Mucosa of stomach (tissue), 1 donor: ENCODE measurements around the gene CCR2.

Experiments used
- H3K27me3 ChIP-seq: one replicate; pipeline ENCODE4 v1.7.0; 2013; ENCODE audit warnings: mild to moderate bottlenecking, low read length; ENCODE audit not compliant: control insufficient read depth, insufficient read depth
- H3K36me3 ChIP-seq: one replicate; pipeline ENCODE4 v1.7.0; 2013; ENCODE audit warnings: low read length; ENCODE audit not compliant: control insufficient read depth, insufficient read depth
- H3K4me1 ChIP-seq: one replicate; pipeline ENCODE4 v1.7.0; 2013; ENCODE audit warnings: mild to moderate bottlenecking, low read length; ENCODE audit not compliant: control insufficient read depth, insufficient read depth
- H3K4me3 ChIP-seq: one replicate; pipeline ENCODE4 v1.7.0; 2013; ENCODE audit warnings: low read length
- H3K9ac ChIP-seq: one replicate; pipeline ENCODE4 v1.7.0; 2013; ENCODE audit warnings: mild to moderate bottlenecking, low read length, moderate library complexity
- H3K9me3 ChIP-seq: one replicate; pipeline ENCODE4 v1.7.0; 2013; ENCODE audit warnings: mild to moderate bottlenecking, low read length, moderate library complexity; ENCODE audit not compliant: control insufficient read depth
- donor health status: Pancreatic carcinoma.

The CCR2 gene

GRCh38 chr3:46356909-46357308 lies 3.0 kb downstream of the CCR2 start:
- Histone ChIP-seq H3K9me3 (no peaks in the 10 kb centered on the region), H3K4me3 (no peak overlapping the region), H3K4me1 (no peaks in the 10 kb centered on the region), H3K36me3 (no peaks in the 10 kb centered on the region), H3K27me3 (peaks cover 7% of the 10 kb centered on the region), H3K9ac (no peak overlapping the region)

GRCh38 chr3:46358466-46358865 lies 4.6 kb downstream of the CCR2 start:
- Histone ChIP-seq H3K27me3 (no peaks in the 10 kb centered on the region), H3K9me3 (no peaks in the 10 kb centered on the region), H3K9ac (no peak overlapping the region), H3K4me1 (no peaks in the 10 kb centered on the region), H3K4me3 (no peak overlapping the region), H3K36me3 (no peaks in the 10 kb centered on the region)

- H3K36me3 ChIP-seq = no peaks in the 10 kb centered on the region
- H3K9ac ChIP-seq = no peak overlapping the region
- no peaks in the 10 kb centered on the region for H3K27me3 ChIP-seq
- no peaks in the 10 kb centered on the region for H3K9me3 ChIP-seq
- no peak overlapping the region for H3K4me3 ChIP-seq
- H3K4me1 ChIP-seq = no peaks in the 10 kb centered on the region
Observed at GRCh38 chr3:46359733-46360493, 6.0 kb downstream of the CCR2 start.

- Histone ChIP-seq H3K4me3 (no peak overlapping the region), H3K27me3 (peaks cover 4% of the 10 kb centered on the region), H3K9me3 (no peaks in the 10 kb centered on the region), H3K36me3 (no peaks in the 10 kb centered on the region), H3K4me1 (no peaks in the 10 kb centered on the region), H3K9ac (no peak overlapping the region)
Observed at GRCh38 chr3:46360907-46361306, 7.0 kb downstream of the CCR2 start.

GRCh38 chr3:46361408-46362283 lies 7.7 kb downstream of the CCR2 start:
- Histone ChIP-seq H3K36me3 (no peaks in the 10 kb centered on the region), H3K27me3 (peaks cover 4% of the 10 kb centered on the region), H3K4me1 (no peaks in the 10 kb centered on the region), H3K4me3 (no peak overlapping the region), H3K9ac (no peak overlapping the region), H3K9me3 (no peaks in the 10 kb centered on the region)

GRCh38 chr3:46365041-46365440 lies 11.1 kb downstream of the CCR2 start:
- Histone ChIP-seq H3K4me3 (no peak overlapping the region), H3K9ac (no peak overlapping the region), H3K27me3 (peaks cover 4% of the 10 kb centered on the region), H3K36me3 (no peaks in the 10 kb centered on the region), H3K4me1 (peaks cover 5% of the 10 kb centered on the region), H3K9me3 (no peaks in the 10 kb centered on the region)

GRCh38 chr3:46365737-46366524 lies 12.0 kb downstream of the CCR2 start:
- H3K9me3 ChIP-seq = no peaks in the 10 kb centered on the region

GRCh38 chr3:46367811-46368210 lies 13.9 kb downstream of the CCR2 start:
- Histone ChIP-seq H3K9ac (no peak overlapping the region), H3K4me1 (peaks cover 5% of the 10 kb centered on the region), H3K9me3 (no peaks in the 10 kb centered on the region), H3K36me3 (no peaks in the 10 kb centered on the region), H3K4me3 (no peak overlapping the region), H3K27me3 (peaks cover 4% of the 10 kb centered on the region)

More at GRCh38 chr3:46365737-46366524, 12.0 kb downstream of the CCR2 start:
- H3K27me3 ChIP-seq = peaks cover 4% of the 10 kb centered on the region
- no peak overlapping the region for H3K9ac ChIP-seq
- no peak overlapping the region for H3K4me3 ChIP-seq
- H3K36me3 ChIP-seq = no peaks in the 10 kb centered on the region
- peaks cover 5% of the 10 kb centered on the region for H3K4me1 ChIP-seq

- Histone ChIP-seq H3K9ac (no peak overlapping the region), H3K36me3 (no peaks in the 10 kb centered on the region), H3K4me1 (peaks cover 5% of the 10 kb centered on the region)
Observed at GRCh38 chr3:46368569-46368968, 14.7 kb downstream of the CCR2 start.

GRCh38 chr3:46369151-46369550 lies 15.2 kb downstream of the CCR2 start:
- Histone ChIP-seq H3K4me1 (peaks cover 5% of the 10 kb centered on the region), H3K27me3 (peaks cover 4% of the 10 kb centered on the region)

More at GRCh38 chr3:46368569-46368968, 14.7 kb downstream of the CCR2 start:
- Histone ChIP-seq H3K9me3 (no peaks in the 10 kb centered on the region), H3K27me3 (peaks cover 4% of the 10 kb centered on the region), H3K4me3 (no peak overlapping the region)

GRCh38 chr3:46369675-46370132 lies 15.8 kb downstream of the CCR2 start:
- no peak overlapping the region for H3K9ac ChIP-seq
- H3K4me3 ChIP-seq = no peak overlapping the region
- peaks cover 6% of the 10 kb centered on the region for H3K27me3 ChIP-seq
- no peaks in the 10 kb centered on the region for H3K9me3 ChIP-seq
- H3K4me1 ChIP-seq = peaks cover 5% of the 10 kb centered on the region
- no peaks in the 10 kb centered on the region for H3K36me3 ChIP-seq

More at GRCh38 chr3:46369151-46369550, 15.2 kb downstream of the CCR2 start:
- no peak overlapping the region for H3K4me3 ChIP-seq
- no peaks in the 10 kb centered on the region for H3K36me3 ChIP-seq
- H3K9me3 ChIP-seq = no peaks in the 10 kb centered on the region
- H3K9ac ChIP-seq = no peak overlapping the region
